HPDE6-E6E7 (cell line): ENCODE measurements around the gene OR51I2.

Source experiments
- DNase-seq: peaks from one replicate; pipeline ENCODE4 v3.0.0; 2011; ENCODE audit warnings: missing footprints; ENCODE audit errors: extremely low spot score

The OR51I2 gene

GRCh38 chr11:5449023-5449422 is at the start of gene OR51I2:
TSS of gene OR51I2 (plus strand) at chr11:5449323. CDS start at chr11:5453489, 4,166 bp downstream.
- no peak for DNase-seq

- DNase-seq: no peak
Measured at GRCh38 chr11:5405173-5405572, 44.0 kb upstream of the OR51I2 start.

GRCh38 chr11:5420993-5421392 is 28.1 kb upstream of the OR51I2 start:
- no peak for DNase-seq

GRCh38 chr11:5421811-5422210 is 27.3 kb upstream of the OR51I2 start, which contains the start of gene OR51Q1:
TSS of gene OR51Q1 (plus strand) at chr11:5422111. CDS start at chr11:5422201, 90 bp downstream.
- DNase-seq: no peak

GRCh38 chr11:5423131-5423530 is 26.0 kb upstream of the OR51I2 start:
- DNase-seq: no peak

GRCh38 chr11:5441414-5441813 is 7.7 kb upstream of the OR51I2 start, which contains the start of gene OR51I1:
TSS of gene OR51I1 (minus strand) at chr11:5441514. CDS start at chr11:5441514, 0 bp downstream.
- no peak for DNase-seq

- DNase-seq: no peak
Measured at GRCh38 chr11:5443835-5444393, 5.2 kb upstream of the OR51I2 start.

GRCh38 chr11:5449432-5449831 is 309 bp downstream of the OR51I2 start:
- no peak for DNase-seq

GRCh38 chr11:5460983-5461621 is 12.0 kb downstream of the OR51I2 start:
- no peak for DNase-seq

GRCh38 chr11:5467527-5467926 is 18.4 kb downstream of the OR51I2 start:
- no peak for DNase-seq

GRCh38 chr11:5473921-5474320 is 24.8 kb downstream of the OR51I2 start:
- no peak for DNase-seq

- peak; percentile 27 for DNase-seq
Measured at GRCh38 chr11:5476186-5476819, 27.2 kb downstream of the OR51I2 start.

GRCh38 chr11:5486003-5486402 is 36.9 kb downstream of the OR51I2 start:
- no peak for DNase-seq

GRCh38 chr11:5486421-5486820 is 37.3 kb downstream of the OR51I2 start:
- no peak for DNase-seq

- no peak for DNase-seq
Measured at GRCh38 chr11:5488385-5488784, 39.3 kb downstream of the OR51I2 start, which contains the start of gene OR52D1. TSS of gene OR52D1 (plus strand) at chr11:5488685. CDS start at chr11:5488707, 22 bp downstream.

- DNase-seq: no peak
Measured at GRCh38 chr11:5488798-5489399, 39.8 kb downstream of the OR51I2 start.

GRCh38 chr11:5489576-5490357 is 40.6 kb downstream of the OR51I2 start:
- no peak for DNase-seq

- no peak for DNase-seq
Measured at GRCh38 chr11:5499671-5500070, 50.5 kb downstream of the OR51I2 start.

- DNase-seq: no peak
Measured at GRCh38 chr11:5500393-5500801, 51.3 kb downstream of the OR51I2 start.

GRCh38 chr11:5504403-5504921 is 55.3 kb downstream of the OR51I2 start:
- no peak for DNase-seq

- DNase-seq: no peak
Measured at GRCh38 chr11:5505363-5506048, 56.4 kb downstream of the OR51I2 start.
